H1 (cell line): Measurements from ENCODE around the gene ZNF644. TPM values are rescaled to one million over a fixed set of nuclear protein-coding genes. Genes with fewer than 3 reads are reported as not detected.

Source experiments
- CHD1 ChIP-seq: IDR thresholded peaks from 2 replicates; pipeline ENCODE4 v1.6.1; 2012; ENCODE audit warnings: low read depth, low read length, improper control_type of control experiment
- JUND ChIP-seq: IDR thresholded peaks from 2 replicates; pipeline ENCODE4 v1.6.1; 2011; ENCODE audit warnings: mild to moderate bottlenecking, improper control_type of control experiment, low read length
- KDM5A ChIP-seq: fragments of 200-600 bp; IDR thresholded peaks from 2 replicates; pipeline ENCODE4 v1.7.1; 2012; ENCODE audit warnings: mild to moderate bottlenecking, low read length, inconsistent platforms, mixed read lengths
- POLR2AphosphoS5 ChIP-seq: IDR thresholded peaks from 2 replicates; pipeline ENCODE4 v1.6.1; 2011; ENCODE audit warnings: low read depth, low read length
- RBBP5 ChIP-seq: IDR thresholded peaks from 2 replicates; pipeline ENCODE4 v1.7.1; 2012; ENCODE audit warnings: low read depth, mild to moderate bottlenecking, inconsistent platforms, low read length, moderate library complexity, borderline replicate concordance
- SAP30 ChIP-seq: fragments of 300-600 bp; sonication (generic); IDR thresholded peaks from 2 replicates; pipeline ENCODE4 v1.7.1; 2012; ENCODE audit warnings: low read length, moderate library complexity, mild to moderate bottlenecking, inconsistent platforms; ENCODE audit not compliant: insufficient read depth, insufficient replicate concordance
- SP1 ChIP-seq: IDR thresholded peaks from 2 replicates; pipeline ENCODE4 v1.6.1; 2011; ENCODE audit warnings: low read depth, low read length
- polyA plus RNA-seq, 7 experiments: library from polyadenylated mRNA; depleted of rRNA in 3 of 7; stranded (reverse) in 5 of 7; unstranded in 2 of 7; fragments of >200 nt in 5 of 7; fragments of 200-250 nt in 2 of 7; gene quantifications; 1 replicate in 5 of 7; 2 replicates in 1 of 7; 4 replicates in 1 of 7; pipeline versions ENCODE4 v1.2.1 to v1.2.3, GENCODE V29; 2011 to 2013; ENCODE audit warnings: missing spikeins in 2 of 7, mixed read lengths in 2 of 7
- total RNA-seq: library from RNA; stranded (reverse); fragmentation: NEBNext Ultra II Directional; extraction: Animal tissue kit (Norgen Biotek cat#: 25700); gene quantifications from 2 replicates; pipeline ENCODE4 v1.2.1, GENCODE V29; 2021
- TF ChIP-seq, protein P1 (sequence below): fragments of 300-600 bp; sonication (generic); IDR thresholded peaks from 2 replicates; pipeline ENCODE4 v1.7.1; 2012; ENCODE audit warnings: low read length, moderate library complexity, mild to moderate bottlenecking, inconsistent platforms; ENCODE audit not compliant: insufficient replicate concordance
- TF ChIP-seq, protein P2 (sequence below): IDR thresholded peaks from 2 replicates; pipeline ENCODE4 v1.6.1; 2012; ENCODE audit warnings: low read length, inconsistent platforms

The ZNF644 gene
- total and polyA plus RNA-seq, 2 of the 8 experiments (the other 6 are each of a cell fraction or from before 2014, with no cell fraction given), result 14.5 to 93.5 TPM

DNA sequence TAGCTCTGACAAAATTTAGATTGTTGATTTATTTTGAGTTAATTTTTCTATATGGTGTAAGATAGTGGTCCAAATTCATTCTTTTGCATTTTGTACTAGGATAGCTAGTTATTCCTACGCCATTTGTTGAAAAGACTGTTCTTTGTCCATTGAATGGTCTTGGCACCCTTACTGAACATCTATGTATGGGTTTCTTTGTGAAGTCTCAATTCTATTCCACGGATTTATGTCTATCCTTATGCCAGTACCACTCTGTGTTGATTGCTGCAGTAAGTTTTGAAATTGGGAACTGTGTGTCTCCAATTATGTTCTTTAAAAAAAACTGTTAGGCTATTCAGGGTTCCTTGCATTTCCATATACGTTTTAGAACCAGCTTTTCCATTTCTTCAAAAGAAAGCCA is 145.7 kb downstream of the ZNF644 start (continued):
- TF ChIP-seq, protein P1, sequence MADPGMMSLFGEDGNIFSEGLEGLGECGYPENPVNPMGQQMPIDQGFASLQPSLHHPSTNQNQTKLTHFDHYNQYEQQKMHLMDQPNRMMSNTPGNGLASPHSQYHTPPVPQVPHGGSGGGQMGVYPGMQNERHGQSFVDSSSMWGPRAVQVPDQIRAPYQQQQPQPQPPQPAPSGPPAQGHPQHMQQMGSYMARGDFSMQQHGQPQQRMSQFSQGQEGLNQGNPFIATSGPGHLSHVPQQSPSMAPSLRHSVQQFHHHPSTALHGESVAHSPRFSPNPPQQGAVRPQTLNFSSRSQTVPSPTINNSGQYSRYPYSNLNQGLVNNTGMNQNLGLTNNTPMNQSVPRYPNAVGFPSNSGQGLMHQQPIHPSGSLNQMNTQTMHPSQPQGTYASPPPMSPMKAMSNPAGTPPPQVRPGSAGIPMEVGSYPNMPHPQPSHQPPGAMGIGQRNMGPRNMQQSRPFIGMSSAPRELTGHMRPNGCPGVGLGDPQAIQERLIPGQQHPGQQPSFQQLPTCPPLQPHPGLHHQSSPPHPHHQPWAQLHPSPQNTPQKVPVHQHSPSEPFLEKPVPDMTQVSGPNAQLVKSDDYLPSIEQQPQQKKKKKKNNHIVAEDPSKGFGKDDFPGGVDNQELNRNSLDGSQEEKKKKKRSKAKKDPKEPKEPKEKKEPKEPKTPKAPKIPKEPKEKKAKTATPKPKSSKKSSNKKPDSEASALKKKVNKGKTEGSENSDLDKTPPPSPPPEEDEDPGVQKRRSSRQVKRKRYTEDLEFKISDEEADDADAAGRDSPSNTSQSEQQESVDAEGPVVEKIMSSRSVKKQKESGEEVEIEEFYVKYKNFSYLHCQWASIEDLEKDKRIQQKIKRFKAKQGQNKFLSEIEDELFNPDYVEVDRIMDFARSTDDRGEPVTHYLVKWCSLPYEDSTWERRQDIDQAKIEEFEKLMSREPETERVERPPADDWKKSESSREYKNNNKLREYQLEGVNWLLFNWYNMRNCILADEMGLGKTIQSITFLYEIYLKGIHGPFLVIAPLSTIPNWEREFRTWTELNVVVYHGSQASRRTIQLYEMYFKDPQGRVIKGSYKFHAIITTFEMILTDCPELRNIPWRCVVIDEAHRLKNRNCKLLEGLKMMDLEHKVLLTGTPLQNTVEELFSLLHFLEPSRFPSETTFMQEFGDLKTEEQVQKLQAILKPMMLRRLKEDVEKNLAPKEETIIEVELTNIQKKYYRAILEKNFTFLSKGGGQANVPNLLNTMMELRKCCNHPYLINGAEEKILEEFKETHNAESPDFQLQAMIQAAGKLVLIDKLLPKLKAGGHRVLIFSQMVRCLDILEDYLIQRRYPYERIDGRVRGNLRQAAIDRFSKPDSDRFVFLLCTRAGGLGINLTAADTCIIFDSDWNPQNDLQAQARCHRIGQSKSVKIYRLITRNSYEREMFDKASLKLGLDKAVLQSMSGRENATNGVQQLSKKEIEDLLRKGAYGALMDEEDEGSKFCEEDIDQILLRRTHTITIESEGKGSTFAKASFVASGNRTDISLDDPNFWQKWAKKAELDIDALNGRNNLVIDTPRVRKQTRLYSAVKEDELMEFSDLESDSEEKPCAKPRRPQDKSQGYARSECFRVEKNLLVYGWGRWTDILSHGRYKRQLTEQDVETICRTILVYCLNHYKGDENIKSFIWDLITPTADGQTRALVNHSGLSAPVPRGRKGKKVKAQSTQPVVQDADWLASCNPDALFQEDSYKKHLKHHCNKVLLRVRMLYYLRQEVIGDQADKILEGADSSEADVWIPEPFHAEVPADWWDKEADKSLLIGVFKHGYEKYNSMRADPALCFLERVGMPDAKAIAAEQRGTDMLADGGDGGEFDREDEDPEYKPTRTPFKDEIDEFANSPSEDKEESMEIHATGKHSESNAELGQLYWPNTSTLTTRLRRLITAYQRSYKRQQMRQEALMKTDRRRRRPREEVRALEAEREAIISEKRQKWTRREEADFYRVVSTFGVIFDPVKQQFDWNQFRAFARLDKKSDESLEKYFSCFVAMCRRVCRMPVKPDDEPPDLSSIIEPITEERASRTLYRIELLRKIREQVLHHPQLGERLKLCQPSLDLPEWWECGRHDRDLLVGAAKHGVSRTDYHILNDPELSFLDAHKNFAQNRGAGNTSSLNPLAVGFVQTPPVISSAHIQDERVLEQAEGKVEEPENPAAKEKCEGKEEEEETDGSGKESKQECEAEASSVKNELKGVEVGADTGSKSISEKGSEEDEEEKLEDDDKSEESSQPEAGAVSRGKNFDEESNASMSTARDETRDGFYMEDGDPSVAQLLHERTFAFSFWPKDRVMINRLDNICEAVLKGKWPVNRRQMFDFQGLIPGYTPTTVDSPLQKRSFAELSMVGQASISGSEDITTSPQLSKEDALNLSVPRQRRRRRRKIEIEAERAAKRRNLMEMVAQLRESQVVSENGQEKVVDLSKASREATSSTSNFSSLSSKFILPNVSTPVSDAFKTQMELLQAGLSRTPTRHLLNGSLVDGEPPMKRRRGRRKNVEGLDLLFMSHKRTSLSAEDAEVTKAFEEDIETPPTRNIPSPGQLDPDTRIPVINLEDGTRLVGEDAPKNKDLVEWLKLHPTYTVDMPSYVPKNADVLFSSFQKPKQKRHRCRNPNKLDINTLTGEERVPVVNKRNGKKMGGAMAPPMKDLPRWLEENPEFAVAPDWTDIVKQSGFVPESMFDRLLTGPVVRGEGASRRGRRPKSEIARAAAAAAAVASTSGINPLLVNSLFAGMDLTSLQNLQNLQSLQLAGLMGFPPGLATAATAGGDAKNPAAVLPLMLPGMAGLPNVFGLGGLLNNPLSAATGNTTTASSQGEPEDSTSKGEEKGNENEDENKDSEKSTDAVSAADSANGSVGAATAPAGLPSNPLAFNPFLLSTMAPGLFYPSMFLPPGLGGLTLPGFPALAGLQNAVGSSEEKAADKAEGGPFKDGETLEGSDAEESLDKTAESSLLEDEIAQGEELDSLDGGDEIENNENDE, result no peak
- TF ChIP-seq JUND (no peak), RBBP5 (no peak), POLR2AphosphoS5 (no peak), SP1 (no peak), CHD1 (no peak), KDM5A (no peak), SAP30 (no peak)
- TF ChIP-seq, protein P2, sequence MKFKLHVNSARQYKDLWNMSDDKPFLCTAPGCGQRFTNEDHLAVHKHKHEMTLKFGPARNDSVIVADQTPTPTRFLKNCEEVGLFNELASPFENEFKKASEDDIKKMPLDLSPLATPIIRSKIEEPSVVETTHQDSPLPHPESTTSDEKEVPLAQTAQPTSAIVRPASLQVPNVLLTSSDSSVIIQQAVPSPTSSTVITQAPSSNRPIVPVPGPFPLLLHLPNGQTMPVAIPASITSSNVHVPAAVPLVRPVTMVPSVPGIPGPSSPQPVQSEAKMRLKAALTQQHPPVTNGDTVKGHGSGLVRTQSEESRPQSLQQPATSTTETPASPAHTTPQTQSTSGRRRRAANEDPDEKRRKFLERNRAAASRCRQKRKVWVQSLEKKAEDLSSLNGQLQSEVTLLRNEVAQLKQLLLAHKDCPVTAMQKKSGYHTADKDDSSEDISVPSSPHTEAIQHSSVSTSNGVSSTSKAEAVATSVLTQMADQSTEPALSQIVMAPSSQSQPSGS, result no peak
